BE2C (cell line): ENCODE results near the gene GLTP.

Source experiments
- DNase-seq: peaks from one replicate; pipeline ENCODE4 v3.0.0-alpha.2; 2020
- H3K27me3 ChIP-seq: fragments of 250-450 bp; sonication (Bioruptor Pico); 2 replicates; pipeline ENCODE4 v1.5.1; 2020; ENCODE audit warnings: mild to moderate bottlenecking
- H3K36me3 ChIP-seq: fragments of 250-450 bp; sonication (Bioruptor Pico); 2 replicates; pipeline ENCODE4 v1.5.1; 2020; ENCODE audit warnings: mild to moderate bottlenecking
- H3K4me1 ChIP-seq: fragments of 250-450 bp; sonication (Bioruptor Pico); 2 replicates; pipeline ENCODE4 v1.5.1; 2020
- H3K4me3 ChIP-seq: 2 replicates; pipeline ENCODE4 v1.5.1; 2011; ENCODE audit warnings: low read depth, low read length
- H3K9me3 ChIP-seq: fragments of 250-450 bp; sonication (Bioruptor Pico); 2 replicates; pipeline ENCODE4 v1.5.1; 2020
- TF ChIP-seq, protein P1 (sequence below): IDR thresholded peaks from 2 replicates; pipeline ENCODE4 v1.5.1; 2012; ENCODE audit warnings: mild to moderate bottlenecking, low read depth, low read length

Gene GLTP

DNA sequence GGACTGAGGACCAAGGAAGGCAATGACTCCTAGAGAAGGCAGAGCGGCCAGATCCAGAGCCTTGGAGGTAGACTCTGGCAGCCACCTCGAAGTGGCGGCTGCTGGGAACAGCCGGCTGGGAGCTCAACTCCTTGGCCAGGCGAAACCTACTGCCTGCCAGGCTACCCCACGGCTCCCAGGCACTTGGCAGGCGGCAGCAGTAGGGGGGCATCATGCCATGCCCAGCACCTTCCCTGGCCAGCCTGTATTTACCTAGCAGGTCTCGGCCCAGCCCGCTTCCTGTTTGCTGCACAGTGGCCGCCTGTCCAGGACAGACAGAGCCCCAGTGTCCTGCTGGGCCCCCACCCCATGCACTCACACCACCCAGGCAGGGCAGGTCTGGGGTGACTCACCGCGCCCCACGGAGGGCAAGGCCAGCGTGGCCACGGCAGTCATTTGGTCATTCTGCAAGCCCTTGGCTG, 57.4 kb downstream of the GLTP start:
- DNase-seq = no peak
- Histone ChIP-seq H3K4me1 (no peaks in the 10 kb centered on the region), H3K27me3 (peaks cover 3% of the 10 kb centered on the region; the same call in 1 of the 2 replicates), H3K36me3 (no peaks in the 10 kb centered on the region), H3K9me3 (no peaks in the 10 kb centered on the region), H3K4me3 (no peak overlapping the region)
- TF ChIP-seq, protein P1, sequence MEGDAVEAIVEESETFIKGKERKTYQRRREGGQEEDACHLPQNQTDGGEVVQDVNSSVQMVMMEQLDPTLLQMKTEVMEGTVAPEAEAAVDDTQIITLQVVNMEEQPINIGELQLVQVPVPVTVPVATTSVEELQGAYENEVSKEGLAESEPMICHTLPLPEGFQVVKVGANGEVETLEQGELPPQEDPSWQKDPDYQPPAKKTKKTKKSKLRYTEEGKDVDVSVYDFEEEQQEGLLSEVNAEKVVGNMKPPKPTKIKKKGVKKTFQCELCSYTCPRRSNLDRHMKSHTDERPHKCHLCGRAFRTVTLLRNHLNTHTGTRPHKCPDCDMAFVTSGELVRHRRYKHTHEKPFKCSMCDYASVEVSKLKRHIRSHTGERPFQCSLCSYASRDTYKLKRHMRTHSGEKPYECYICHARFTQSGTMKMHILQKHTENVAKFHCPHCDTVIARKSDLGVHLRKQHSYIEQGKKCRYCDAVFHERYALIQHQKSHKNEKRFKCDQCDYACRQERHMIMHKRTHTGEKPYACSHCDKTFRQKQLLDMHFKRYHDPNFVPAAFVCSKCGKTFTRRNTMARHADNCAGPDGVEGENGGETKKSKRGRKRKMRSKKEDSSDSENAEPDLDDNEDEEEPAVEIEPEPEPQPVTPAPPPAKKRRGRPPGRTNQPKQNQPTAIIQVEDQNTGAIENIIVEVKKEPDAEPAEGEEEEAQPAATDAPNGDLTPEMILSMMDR = no peak

DNA sequence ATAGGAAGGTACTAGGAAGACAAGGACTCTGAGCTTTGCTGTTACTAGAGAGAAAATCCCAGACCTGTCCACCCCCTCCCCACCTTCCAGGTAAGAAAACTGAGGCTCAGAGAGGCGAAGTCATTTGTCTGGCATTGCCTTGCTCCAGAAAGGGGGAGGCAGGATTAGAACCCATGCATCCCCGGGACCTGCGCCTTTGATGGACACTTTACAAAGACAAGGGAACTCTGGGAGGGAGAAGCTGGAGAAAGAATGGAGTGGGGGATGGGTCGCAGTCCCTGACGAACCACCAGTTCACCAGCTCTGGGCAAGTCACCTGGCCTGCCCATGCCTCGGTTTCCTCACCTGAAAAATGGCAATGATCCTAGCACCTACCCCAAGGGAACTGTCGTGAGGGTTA, 57.9 kb downstream of the GLTP start:
- H3K36me3 ChIP-seq = no peaks in the 10 kb centered on the region
- no peak for DNase-seq
- no peaks in the 10 kb centered on the region for H3K9me3 ChIP-seq
- peaks cover 3% of the 10 kb centered on the region; the same call in 1 of the 2 replicates for H3K27me3 ChIP-seq
- TF ChIP-seq, protein P1 = no peak
- no peak overlapping the region for H3K4me3 ChIP-seq
- H3K4me1 ChIP-seq = no peaks in the 10 kb centered on the region

DNA sequence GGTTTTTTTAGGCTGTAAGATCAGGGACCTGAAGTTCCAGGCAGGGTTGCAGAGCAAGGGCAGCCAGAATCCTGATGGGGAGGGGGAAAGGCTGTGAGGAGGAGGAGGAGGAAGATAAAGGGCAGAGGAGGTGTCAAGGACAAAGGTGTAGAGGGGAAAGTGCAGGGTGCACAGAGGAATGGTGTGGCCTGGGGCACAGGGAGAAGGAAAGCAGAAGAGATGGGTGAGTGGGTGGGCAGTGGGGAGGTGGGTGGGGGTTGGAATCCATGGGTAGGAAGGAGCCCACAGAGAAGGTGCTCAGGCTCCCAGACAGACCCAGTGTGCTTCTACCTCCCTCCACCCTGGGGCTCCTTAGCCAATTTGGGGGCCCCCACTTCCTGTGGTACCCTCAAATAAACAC, 58.4 kb downstream of the GLTP start:
- TF ChIP-seq, protein P1 = no peak
- no peak overlapping the region for H3K4me3 ChIP-seq

DNA sequence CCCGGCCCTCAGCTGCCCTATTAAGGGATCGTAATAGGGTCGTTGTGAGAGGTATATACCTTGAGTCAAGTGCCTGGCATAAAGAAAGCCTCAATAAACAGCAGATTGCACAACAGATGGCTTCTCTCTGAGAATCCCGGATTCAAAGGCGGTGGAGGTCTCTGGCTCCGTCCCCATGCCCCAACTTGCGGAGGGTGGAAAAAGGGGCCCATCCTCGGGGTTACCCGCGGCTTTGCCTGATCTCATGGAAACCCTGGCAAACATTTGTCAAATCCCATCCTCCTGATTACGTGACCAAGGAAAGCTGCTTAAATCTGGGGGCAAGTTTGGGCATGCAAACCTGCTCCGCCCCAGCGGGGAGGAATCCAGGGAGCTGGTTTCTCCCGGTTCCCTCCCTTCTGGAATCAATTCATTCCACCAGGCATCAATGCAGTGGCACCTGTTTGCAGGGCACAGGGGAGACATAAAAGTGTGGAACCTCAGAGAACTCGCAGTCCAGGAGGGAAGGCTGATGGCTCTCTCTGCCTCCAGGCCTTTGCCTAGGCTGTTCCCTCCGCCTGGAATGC, 59.4 kb downstream of the GLTP start:
- no peak overlapping the region for H3K4me3 ChIP-seq
- H3K4me1 ChIP-seq = no peaks in the 10 kb centered on the region
- H3K27me3 ChIP-seq = peaks cover 3% of the 10 kb centered on the region; the same call in 1 of the 2 replicates
- DNase-seq = no peak
- TF ChIP-seq, protein P1 = no peak
- no peaks in the 10 kb centered on the region for H3K36me3 ChIP-seq
- no peaks in the 10 kb centered on the region for H3K9me3 ChIP-seq

More for the DNA sequence above, 58.4 kb downstream of the GLTP start:
- Histone ChIP-seq H3K9me3 (no peaks in the 10 kb centered on the region), H3K27me3 (peaks cover 3% of the 10 kb centered on the region; the same call in 1 of the 2 replicates), H3K4me1 (no peaks in the 10 kb centered on the region), H3K36me3 (no peaks in the 10 kb centered on the region)
- no peak for DNase-seq

DNA sequence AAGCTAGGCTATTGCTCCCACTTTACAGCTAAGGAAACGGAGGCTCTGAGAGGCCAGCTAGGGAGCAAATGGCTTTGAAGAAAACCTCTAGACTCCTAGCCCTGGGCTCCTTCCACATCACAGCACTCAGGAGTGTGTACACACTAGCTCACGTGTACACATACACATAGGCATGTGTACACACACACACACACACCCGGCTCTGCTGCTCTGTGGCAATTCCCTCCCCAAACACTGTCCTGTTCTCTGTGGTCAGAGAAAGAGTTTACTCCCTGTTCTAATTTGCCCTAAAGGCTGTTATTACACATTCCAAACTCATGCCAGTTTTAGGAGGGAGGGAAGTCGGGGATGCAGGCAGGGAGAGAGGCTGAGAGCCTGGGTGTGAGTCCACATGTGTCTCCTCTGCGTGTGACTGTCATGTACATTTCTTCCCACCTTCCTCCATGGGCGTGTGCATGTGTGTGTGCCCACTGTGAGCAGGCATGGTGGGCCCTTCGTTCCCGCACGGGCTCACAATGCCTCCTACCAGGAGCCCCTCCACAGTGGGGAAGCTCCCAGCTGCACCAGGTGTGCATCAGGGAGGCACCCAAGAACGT, 61.3 kb downstream of the GLTP start:
- Histone ChIP-seq H3K9me3 (no peaks in the 10 kb centered on the region), H3K4me3 (no peak overlapping the region), H3K27me3 (peaks cover 3% of the 10 kb centered on the region; the same call in 1 of the 2 replicates), H3K36me3 (no peaks in the 10 kb centered on the region), H3K4me1 (no peaks in the 10 kb centered on the region)
- TF ChIP-seq, protein P1 = no peak
- DNase-seq = no peak

DNA sequence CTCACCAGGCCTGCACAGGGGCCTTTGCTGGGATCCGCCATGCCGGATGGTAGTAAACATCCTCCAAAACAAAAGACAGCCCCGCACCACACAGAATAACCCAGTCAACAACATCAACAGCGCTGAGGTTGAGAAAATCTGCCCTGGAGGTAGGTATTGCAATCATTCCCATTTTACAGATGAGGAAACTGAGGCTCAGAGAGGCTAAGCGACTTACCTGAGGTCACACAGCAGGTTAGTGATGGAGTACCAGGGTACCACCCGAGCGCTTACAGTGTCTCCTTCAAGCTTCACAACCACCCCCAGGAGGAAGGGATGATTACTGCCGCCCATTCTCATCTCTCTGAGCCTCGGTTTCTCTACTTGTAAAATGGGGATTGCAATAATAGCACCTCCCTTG, 62.1 kb downstream of the GLTP start:
- TF ChIP-seq, protein P1 = no peak
- Histone ChIP-seq H3K27me3 (peaks cover 3% of the 10 kb centered on the region; the same call in 1 of the 2 replicates), H3K4me1 (no peaks in the 10 kb centered on the region), H3K4me3 (no peak overlapping the region), H3K9me3 (no peaks in the 10 kb centered on the region), H3K36me3 (no peaks in the 10 kb centered on the region)
- DNase-seq = no peak
